Heart right ventricle (tissue), 16 donors: Measurements from ENCODE around the gene RFX1. TPM values are rescaled to one million over a fixed set of nuclear protein-coding genes. Genes with fewer than 3 reads are reported as not detected.

Experiments
- ATAC-seq, 8 donors: fragments of 200-7000 bp; cut with Tn5 transposase; one replicate each; pipeline ENCODE4 v1.9.1; 2020; ENCODE audit warnings: mild to moderate bottlenecking in 8 of 8, moderate library complexity in 8 of 8, moderate number of reproducible peaks in 1 of 8
- DNase-seq, 2 donors: peaks; one replicate each; pipeline ENCODE4 v3.0.0-alpha.2; 2020
- H3K27ac ChIP-seq, 10 donors: fragments of 200-600 bp; sonication (generic) in 2 of 10; one replicate each; pipeline versions ENCODE4 v1.5.0 to v1.8.0; 2020 to 2022; ENCODE audit warnings: mild to moderate bottlenecking in 3 of 10
- H3K27me3 ChIP-seq, 7 donors: fragments of 200-600 bp; one replicate each; pipeline ENCODE4 v1.8.0; 2021 to 2022; ENCODE audit warnings: mild to moderate bottlenecking in 2 of 7
- H3K36me3 ChIP-seq, 9 donors: fragments of 200-600 bp; sonication (generic) in 1 of 9; one replicate each; pipeline versions ENCODE4 v1.5.0 to v1.8.0; 2020 to 2022; ENCODE audit warnings: mild to moderate bottlenecking in 2 of 9
- H3K4me1 ChIP-seq, 9 donors: fragments of 200-600 bp; sonication (generic) in 1 of 9; one replicate each; pipeline versions ENCODE4 v1.5.0 to v1.8.0; 2020 to 2022; ENCODE audit warnings: mild to moderate bottlenecking in 4 of 9
- H3K4me3 ChIP-seq, 10 donors: fragments of 200-600 bp; sonication (generic) in 2 of 10; one replicate each; pipeline versions ENCODE4 v1.5.0 to v1.8.0; 2020 to 2022; ENCODE audit warnings: mild to moderate bottlenecking in 7 of 10, moderate library complexity in 2 of 10
- H3K9me3 ChIP-seq, 11 donors: fragments of 200-600 bp in 10 of 11; sonication (generic) in 2 of 11; one replicate each; pipeline versions ENCODE4 v1.5.0 to v1.8.0; 2013 to 2022; ENCODE audit warnings: mild to moderate bottlenecking in 2 of 11, control low read depth in 1 of 11, moderate library complexity in 1 of 11
- CTCF ChIP-seq, 9 donors: fragments of 200-600 bp; sonication (generic) in 2 of 9; IDR thresholded peaks; one replicate each; pipeline versions ENCODE4 v1.5.0 to v1.8.0; 2021 to 2022; ENCODE audit warnings: antibody characterized with exemption in 9 of 9, mild to moderate bottlenecking in 5 of 9, moderate library complexity in 1 of 9
- WGBS, 2 donors: extraction: QIAGEN DNeasy Blood & Tissue Kit; methylation state at CpG; one replicate each; pipeline ENCODE4 v1.1.7; 2013; ENCODE audit warnings: inconsistent platforms in 1 of 2; 5-methylcytosine and 5-hydroxymethylcytosine counted together
- intact Hi-C, 10 donors: fragments of 100-400 bp; cut with DNase I; formaldehyde crosslinking; loops; one replicate each; pipeline versions ENCODE4 v1.11.1 to v1.14.2; 2022
- polyA plus RNA-seq, 2 donors: library from polyadenylated mRNA; stranded (reverse); fragments of 200-250 nt; gene quantifications; one replicate each; pipeline ENCODE4 v1.2.3, GENCODE V29; 2013
- total RNA-seq, 10 donors: library from RNA; stranded (reverse); fragmentation: NEBNext Ultra II Directional in 3 of 10; extraction: Animal tissue kit (Norgen Biotek cat#: 25700) in 3 of 10; gene quantifications; one replicate each; pipeline versions ENCODE4 v1.2.1 to v1.2.4, GENCODE V29; 2021 to 2023
- donor health status: Arrhythmogenic right ventricular cardiomyopathy.
- donor health status: ischemic (EF 13 %, LVEDD 7.1; RV severe dilation, severe dysfunction).
- donor health status: healthy with polysubstance abuse.
- donor health status: DM: no; HTN: yes; CAD: no.
- donor health status: DM: no; HTN: no; CAD: no.
- donor health status: ischemic (EF 25% LVEDD 6.9; RV normal size, moderate dysfunction).
- donor health status: ischemic (EF 25% LVEDD 5.7; RV mildly dilated, moderate dysfunction).
- donor health status: healthy.
- donor health status: DM: yes; HTN: yes; CAD: no.
- donor health status: Ischemic cardiomyopathy.
- donor health status: ischemic (EF 35%, LVEDD 5.7; RV mildly dilated, moderate dysfunction).
- donor health status: nonischemic (EF 11% LVEDD 7.7; RV severe dilation, severe dysfunction).
- donor health status: DM: yes; HTN: yes; CAD: no.
- donor health status: PGD.
- donor health status: ischemic (EF 29% LVEDD 5.4; RV normal size, mild dysfunction).
- donor health status: nonischemic (EF 23%, LVEDD 6.1; RV moderate dilation, normal function).

Gene RFX1
- total and polyA plus RNA-seq, 12 donors = 2.7 to 15.8 (median 11.8) TPM

- intact Hi-C loops = no loop called here
- peaks cover 0 to 9% (median 0%) of the 10 kb centered on the region in 9 donors for H3K36me3 ChIP-seq
- no peak for ATAC-seq
- peaks cover 0 to 32% (median 19%) of the 10 kb centered on the region in 7 donors for H3K27me3 ChIP-seq
- no peak for TF ChIP-seq CTCF (IDR thresholded peaks at IDR 0.05)
- DNase-seq = no peak
- H3K27ac ChIP-seq = no peak overlapping the region
- H3K4me1 ChIP-seq = peaks cover 0 to 5% (median 0%) of the 10 kb centered on the region in 9 donors
- no peaks in the 10 kb centered on the region for H3K9me3 ChIP-seq
- H3K4me3 ChIP-seq = no peak overlapping the region
- WGBS, 2 donors = 64 to 67% methylated on average over 22 of the region's 22 CpGs
Observed at GRCh38 chr19:13935765-13936510, 70.2 kb downstream of the RFX1 start.

GRCh38 chr19:13934785-13935109 lies 71.4 kb downstream of the RFX1 start:
- Histone ChIP-seq H3K4me3 (no peak overlapping the region), H3K27ac (no peak overlapping the region), H3K36me3 (peaks cover 0 to 20% (median 0%) of the 10 kb centered on the region in 9 donors), H3K9me3 (no peaks in the 10 kb centered on the region), H3K4me1 (peaks cover 0 to 5% (median 0%) of the 10 kb centered on the region in 9 donors), H3K27me3 (peaks cover 0 to 32% (median 19%) of the 10 kb centered on the region in 7 donors)
- intact Hi-C loops = no loop called here
- no peak for TF ChIP-seq CTCF (IDR thresholded peaks at IDR 0.05)
- DNase-seq (no peak), ATAC-seq (no peak)
- 91 to 94% methylated on average over 2 of the region's 2 CpGs for WGBS, 2 donors

- no peak for TF ChIP-seq CTCF (IDR thresholded peaks at IDR 0.05)
- no peaks in the 10 kb centered on the region for H3K9me3 ChIP-seq
- H3K27ac ChIP-seq = no peak overlapping the region
- H3K4me1 ChIP-seq = peaks cover 0 to 5% (median 0%) of the 10 kb centered on the region in 9 donors
- H3K4me3 ChIP-seq = no peak overlapping the region
- H3K36me3 ChIP-seq = peaks cover 0 to 31% (median 0%) of the 10 kb centered on the region in 9 donors
- intact Hi-C loops = no loop called here
- ATAC-seq (peak in 1 of 8 donors; percentile 18), DNase-seq (no peak)
- 89 to 90% methylated on average over 42 of the region's 42 CpGs for WGBS, 2 donors
- H3K27me3 ChIP-seq = peaks cover 0 to 25% (median 18%) of the 10 kb centered on the region in 7 donors
Observed at GRCh38 chr19:13932911-13933393, 73.2 kb downstream of the RFX1 start.

DNA sequence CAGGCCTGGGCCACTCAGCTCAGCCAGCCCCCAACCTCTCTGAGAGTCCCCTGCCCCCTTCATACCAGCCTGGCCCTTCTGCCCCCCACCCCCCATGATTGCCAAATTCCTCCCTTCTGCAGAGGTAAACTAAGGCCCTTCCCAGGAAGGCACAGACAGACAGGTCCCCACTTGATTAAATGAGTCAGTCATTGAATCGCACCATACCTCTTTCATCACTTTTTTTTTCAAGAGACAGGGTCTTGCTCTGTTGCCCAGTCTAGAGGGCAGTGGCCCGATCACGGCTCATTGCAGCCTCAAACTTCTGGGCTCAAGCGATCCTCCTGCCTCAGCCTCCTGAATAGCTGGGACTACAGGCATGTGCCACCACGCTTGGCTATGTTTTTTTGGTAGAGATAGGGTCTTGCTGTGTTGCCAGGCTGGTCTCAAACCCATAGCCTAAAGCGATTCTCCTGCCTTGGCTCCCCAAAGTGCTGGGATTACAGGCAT lies 73.9 kb downstream of the RFX1 start:
- 92 to 95% methylated on average over 6 of the region's 6 CpGs for WGBS, 2 donors
- H3K4me1 ChIP-seq = peaks cover 0 to 5% (median 0%) of the 10 kb centered on the region in 9 donors
- H3K27me3 ChIP-seq = peaks cover 0 to 18% (median 14%) of the 10 kb centered on the region in 7 donors
- intact Hi-C loops = no loop called here
- H3K36me3 ChIP-seq = peaks cover 0 to 38% (median 6%) of the 10 kb centered on the region in 9 donors
- TF ChIP-seq CTCF (IDR thresholded peaks at IDR 0.05) = no peak
- DNase-seq = no peak
- no peaks in the 10 kb centered on the region for H3K9me3 ChIP-seq
- H3K27ac ChIP-seq = no peak overlapping the region
- H3K4me3 ChIP-seq = no peak overlapping the region
- no peak for ATAC-seq
